MV-4-11 (cell line): ENCODE data around the gene MYO9A.

Experiments
- DNase-seq: peaks from one replicate; lab custom pipeline; 2025; lab: John Stamatoyannopoulos, UW

MYO9A gene

GRCh38 chr15:71782422-71783165, 335.4 kb downstream of the MYO9A start:
- DNase-seq, result no peak

GRCh38 chr15:71781965-71782265, 336.0 kb downstream of the MYO9A start:
- DNase-seq, result no peak

GRCh38 chr15:71781179-71781964, 336.6 kb downstream of the MYO9A start:
- no peak for DNase-seq

- DNase-seq, result peak; percentile 13
Observed at GRCh38 chr15:71780115-71780976, 337.6 kb downstream of the MYO9A start.

GRCh38 chr15:71779073-71779797, 338.7 kb downstream of the MYO9A start:
- DNase-seq, result no peak

- no peak for DNase-seq
Observed at GRCh38 chr15:71777216-71777943, 340.6 kb downstream of the MYO9A start.

- no peak for DNase-seq
Observed at GRCh38 chr15:71776304-71776703, 341.6 kb downstream of the MYO9A start.

- DNase-seq, result no peak
Observed at GRCh38 chr15:71775856-71776255, 342.1 kb downstream of the MYO9A start.

GRCh38 chr15:71773206-71773859, 344.6 kb downstream of the MYO9A start:
- no peak for DNase-seq
